ENCODE results near the gene GK.
"Not testable (repeated sequence)": the region's sequence is repeated elsewhere in the genome, so short reads cannot be mapped to it uniquely, and the experiment has no call there.

The GK gene

GRCh38 chrX:30666094-30666493 lies 12.9 kb downstream of the GK start:
- TF ChIP-seq, protein P1, sequence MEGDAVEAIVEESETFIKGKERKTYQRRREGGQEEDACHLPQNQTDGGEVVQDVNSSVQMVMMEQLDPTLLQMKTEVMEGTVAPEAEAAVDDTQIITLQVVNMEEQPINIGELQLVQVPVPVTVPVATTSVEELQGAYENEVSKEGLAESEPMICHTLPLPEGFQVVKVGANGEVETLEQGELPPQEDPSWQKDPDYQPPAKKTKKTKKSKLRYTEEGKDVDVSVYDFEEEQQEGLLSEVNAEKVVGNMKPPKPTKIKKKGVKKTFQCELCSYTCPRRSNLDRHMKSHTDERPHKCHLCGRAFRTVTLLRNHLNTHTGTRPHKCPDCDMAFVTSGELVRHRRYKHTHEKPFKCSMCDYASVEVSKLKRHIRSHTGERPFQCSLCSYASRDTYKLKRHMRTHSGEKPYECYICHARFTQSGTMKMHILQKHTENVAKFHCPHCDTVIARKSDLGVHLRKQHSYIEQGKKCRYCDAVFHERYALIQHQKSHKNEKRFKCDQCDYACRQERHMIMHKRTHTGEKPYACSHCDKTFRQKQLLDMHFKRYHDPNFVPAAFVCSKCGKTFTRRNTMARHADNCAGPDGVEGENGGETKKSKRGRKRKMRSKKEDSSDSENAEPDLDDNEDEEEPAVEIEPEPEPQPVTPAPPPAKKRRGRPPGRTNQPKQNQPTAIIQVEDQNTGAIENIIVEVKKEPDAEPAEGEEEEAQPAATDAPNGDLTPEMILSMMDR (IDR thresholded peaks at IDR 0.05; ENCODE audit: low read depth, low read length): no peak
- H3K4me3 ChIP-seq (ENCODE audit: low read depth, low read length): no peak overlapping the region

DNA sequence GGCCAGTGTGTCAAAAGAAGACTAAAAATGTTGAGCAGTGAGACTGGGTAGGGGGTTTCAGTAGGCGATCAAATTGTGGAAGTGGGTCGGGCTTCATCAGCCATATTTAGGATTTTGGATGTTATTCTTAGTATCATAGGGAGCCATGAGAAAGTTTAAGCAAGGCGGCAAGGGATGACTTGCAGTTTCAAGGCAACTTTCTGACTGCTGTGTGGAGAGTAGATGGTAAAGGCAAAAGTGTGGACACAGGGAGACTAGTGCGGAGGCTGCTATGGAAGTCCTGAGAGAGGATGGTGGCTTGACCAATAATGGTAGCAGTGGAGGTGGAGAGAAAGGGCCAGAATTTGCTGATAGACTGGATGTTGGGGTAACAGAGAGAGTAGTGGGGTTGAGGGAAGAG lies 15.4 kb downstream of the GK start:
- H3K4me3 ChIP-seq (ENCODE audit: low read depth, low read length): no peak overlapping the region
- TF ChIP-seq, protein P1 (IDR thresholded peaks at IDR 0.05; ENCODE audit: low read depth, low read length): no peak

DNA sequence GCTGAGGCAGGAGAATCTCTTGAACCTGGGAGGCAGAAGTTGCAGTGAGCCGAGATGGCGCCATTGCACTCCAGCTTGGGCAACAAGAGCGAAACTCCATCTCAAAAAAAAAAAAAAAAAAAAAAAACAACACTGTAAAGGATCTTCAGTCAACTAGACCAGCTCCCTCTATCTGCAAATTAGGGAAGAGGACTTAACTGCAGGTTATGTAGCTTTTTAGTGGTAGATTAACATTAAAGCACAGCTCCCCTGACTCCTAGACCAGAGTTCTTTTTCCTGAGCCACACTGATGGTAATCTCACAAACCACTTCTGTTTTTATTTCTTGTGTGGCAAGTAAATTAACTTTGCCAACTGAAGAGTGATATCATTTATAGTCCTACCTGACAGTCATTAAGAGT lies 18.0 kb downstream of the GK start:
- H3K4me3 ChIP-seq (ENCODE audit: low read depth, low read length): not testable (repeated sequence)

DNA sequence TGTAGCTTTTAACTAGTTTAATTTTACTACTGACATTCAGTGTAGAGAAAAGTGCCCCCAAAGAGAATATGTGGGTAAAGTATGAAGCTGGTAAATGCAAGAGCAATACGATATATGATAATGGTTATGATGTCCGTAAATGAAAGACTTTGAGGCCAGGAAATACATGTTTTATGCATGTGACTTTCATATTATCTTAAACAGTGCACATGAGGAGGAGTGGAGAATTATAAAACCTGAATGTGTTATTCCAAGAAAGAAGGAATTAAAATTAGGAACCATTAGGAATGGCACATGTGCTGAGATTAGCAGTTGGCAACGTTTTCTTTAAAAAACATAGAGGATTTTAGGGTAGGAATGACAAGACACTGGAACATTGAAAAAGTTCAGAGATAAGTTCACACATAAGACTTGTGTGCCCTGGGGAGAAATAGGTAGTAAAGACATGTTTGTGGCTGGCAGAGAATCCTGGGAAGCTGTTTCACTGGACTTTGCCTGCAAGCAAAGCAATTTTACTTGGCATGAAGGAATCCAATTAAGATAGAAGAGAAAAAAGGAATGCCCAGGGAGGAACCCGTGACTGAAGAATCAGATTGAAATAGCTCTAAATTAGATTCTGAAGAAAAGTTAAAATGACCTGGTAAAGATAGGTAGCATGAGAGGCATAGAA lies 20.0 kb downstream of the GK start:
- TF ChIP-seq, protein P1 (IDR thresholded peaks at IDR 0.05; ENCODE audit: low read depth, low read length): no peak
- H3K4me3 ChIP-seq (ENCODE audit: low read depth, low read length): no peak overlapping the region

DNA sequence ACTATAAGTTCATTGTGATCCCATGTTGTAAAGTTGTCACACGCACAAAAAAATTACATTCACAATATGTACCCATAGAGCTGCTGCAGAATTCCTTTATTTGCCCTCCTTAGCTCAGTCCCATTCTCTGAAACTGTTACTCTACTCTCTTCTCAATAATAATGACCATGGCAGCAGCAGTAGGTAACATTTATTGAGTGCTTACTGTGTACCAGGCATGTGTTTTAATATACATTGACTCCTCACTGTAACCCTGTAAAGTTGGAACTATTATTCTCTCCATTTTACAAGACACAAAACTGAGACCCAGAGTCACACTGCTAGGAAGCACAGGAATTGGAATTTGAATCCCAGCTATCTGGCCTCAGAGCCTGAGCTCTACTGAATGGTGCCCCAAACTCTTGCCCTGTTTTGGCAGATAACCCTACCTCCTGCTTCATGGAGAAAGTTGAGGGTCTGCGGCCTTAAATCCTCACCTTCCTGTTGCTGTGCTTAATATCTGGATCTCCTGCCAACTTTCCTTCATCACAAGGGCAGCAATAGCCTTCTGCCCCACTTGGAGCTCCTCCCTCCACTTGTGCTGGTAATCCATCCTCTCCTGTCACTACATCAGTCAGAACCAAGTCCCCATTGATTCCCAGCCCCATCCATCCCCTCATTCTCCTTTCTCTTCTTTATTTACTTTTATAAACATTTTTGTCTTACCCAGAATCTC lies 20.8 kb downstream of the GK start:
- no peak overlapping the region for H3K4me3 ChIP-seq (ENCODE audit: low read depth, low read length)
- TF ChIP-seq, protein P1 (IDR thresholded peaks at IDR 0.05; ENCODE audit: low read depth, low read length): no peak

GRCh38 chrX:30674799-30675198 lies 21.6 kb downstream of the GK start:
- H3K4me3 ChIP-seq (ENCODE audit: low read depth, low read length): no peak overlapping the region
- TF ChIP-seq, protein P1 (IDR thresholded peaks at IDR 0.05; ENCODE audit: low read depth, low read length): no peak

DNA sequence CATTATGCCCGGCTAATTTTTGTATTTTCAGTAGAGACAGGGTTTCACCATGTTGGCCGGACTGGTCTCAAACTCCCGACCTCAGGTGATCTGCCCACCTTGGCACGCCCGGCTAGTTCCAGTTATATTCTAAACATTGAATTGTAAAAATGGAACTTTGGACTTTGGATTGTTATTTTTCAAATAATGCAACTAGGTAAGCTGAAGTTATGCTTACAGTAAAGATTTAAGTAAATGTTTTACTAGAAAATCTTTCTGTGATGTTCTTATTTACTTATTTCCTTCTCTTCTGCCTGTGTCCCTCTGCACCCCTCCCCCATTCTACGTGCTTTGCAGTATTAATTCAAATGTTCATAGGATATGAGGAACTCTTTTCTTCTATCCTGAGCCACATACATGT lies 26.1 kb downstream of the GK start:
- H3K4me3 ChIP-seq (ENCODE audit: low read depth, low read length): no peak overlapping the region
- TF ChIP-seq, protein P1 (IDR thresholded peaks at IDR 0.05; ENCODE audit: low read depth, low read length): no peak
